ENCODE results near the gene DACT3.

DNA sequence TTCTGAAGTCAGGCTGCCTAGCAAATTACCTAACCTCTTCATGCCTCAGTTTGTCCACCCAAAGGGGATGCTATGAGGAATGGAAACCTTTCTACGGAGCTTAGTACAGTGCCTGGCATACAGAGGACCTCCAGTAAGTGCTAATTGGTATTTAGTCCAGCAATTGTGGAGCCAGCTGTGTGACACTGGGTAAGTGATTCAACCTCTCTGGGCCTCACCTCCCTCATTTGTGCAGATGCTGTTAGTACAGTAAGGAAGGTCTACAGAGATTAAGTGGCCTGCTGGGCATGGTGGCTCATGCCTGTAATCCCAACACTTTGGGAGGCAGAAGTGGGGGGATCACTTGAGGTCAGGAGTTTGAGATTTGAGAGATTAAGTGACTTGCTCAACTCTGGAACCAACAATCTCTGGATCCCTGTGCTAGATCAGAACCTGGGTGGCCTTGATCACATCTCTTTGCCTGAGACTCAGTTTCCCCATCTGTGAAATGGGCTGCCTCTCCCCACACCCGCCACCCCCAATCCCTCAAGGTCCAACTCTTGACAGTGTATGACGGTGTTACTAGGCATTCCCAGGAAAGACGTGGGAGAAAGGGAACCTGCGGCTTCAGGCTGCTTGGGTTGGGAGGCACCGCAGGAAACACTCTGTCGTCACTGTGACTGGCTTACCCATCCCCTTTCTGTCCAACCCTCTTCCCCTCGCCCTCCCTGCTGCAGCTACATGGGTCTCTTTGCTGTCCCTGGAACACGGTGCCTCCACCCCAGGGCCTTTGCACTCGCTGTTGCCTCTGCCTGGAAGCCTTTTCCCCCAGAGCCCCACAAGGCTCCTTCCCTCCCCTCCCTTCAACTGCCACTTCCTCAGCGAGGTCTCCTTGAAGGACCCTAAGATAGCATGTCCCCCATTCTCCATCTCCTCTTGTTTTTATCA lies 37.7 kb upstream of the DACT3 start:
- TF ChIP-seq, protein P1, sequence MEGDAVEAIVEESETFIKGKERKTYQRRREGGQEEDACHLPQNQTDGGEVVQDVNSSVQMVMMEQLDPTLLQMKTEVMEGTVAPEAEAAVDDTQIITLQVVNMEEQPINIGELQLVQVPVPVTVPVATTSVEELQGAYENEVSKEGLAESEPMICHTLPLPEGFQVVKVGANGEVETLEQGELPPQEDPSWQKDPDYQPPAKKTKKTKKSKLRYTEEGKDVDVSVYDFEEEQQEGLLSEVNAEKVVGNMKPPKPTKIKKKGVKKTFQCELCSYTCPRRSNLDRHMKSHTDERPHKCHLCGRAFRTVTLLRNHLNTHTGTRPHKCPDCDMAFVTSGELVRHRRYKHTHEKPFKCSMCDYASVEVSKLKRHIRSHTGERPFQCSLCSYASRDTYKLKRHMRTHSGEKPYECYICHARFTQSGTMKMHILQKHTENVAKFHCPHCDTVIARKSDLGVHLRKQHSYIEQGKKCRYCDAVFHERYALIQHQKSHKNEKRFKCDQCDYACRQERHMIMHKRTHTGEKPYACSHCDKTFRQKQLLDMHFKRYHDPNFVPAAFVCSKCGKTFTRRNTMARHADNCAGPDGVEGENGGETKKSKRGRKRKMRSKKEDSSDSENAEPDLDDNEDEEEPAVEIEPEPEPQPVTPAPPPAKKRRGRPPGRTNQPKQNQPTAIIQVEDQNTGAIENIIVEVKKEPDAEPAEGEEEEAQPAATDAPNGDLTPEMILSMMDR (IDR thresholded peaks at IDR 0.05; ENCODE audit: low read depth, low read length) = no peak
- TF ChIP-seq EZH2phosphoT487 (IDR thresholded peaks at IDR 0.05; ENCODE audit: low read depth) = no peak
